Epithelial cell of esophagus (primary cell): Measurements from ENCODE around the gene UBR3.
"Not testable (repeated sequence)": the region's sequence is repeated elsewhere in the genome, so short reads cannot be mapped to it uniquely, and the experiment has no call there.

Experiments
- DNase-seq: peaks from one replicate; pipeline ENCODE4 v3.0.0; 2010; ENCODE audit warnings: low read depth
- H3K4me3 ChIP-seq: 2 replicates; pipeline ENCODE4 v1.5.1; 2011; ENCODE audit warnings: mild to moderate bottlenecking, low read length, control low read depth
- TF ChIP-seq, protein P1 (sequence below): IDR thresholded peaks from 2 replicates; pipeline ENCODE4 v1.5.1; 2011; ENCODE audit warnings: low read depth, mild to moderate bottlenecking, low read length, control low read depth, inconsistent platforms; ENCODE audit not compliant: insufficient read depth; ENCODE audit errors: missing control alignments

Gene UBR3

DNA sequence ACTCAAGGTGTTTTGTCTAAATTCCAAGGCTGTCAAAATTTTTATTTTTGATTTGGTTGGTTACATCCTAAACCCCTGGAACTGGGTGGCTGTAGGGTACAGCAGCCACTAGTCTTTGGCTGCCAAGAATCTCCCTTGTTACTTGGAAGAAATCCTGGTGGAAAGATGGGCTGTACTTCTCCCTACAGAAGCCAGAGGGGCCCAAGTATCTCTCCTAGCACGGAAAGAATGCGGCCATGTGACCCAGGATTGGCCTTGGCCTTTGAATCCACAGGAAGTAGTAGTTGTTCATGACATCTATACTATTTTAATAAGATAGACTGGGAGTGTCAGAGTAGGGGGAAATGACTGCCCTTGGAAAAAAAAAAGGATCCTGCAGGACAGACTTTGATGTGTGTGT is 296.3 kb downstream of the UBR3 start:
- TF ChIP-seq, protein P1, sequence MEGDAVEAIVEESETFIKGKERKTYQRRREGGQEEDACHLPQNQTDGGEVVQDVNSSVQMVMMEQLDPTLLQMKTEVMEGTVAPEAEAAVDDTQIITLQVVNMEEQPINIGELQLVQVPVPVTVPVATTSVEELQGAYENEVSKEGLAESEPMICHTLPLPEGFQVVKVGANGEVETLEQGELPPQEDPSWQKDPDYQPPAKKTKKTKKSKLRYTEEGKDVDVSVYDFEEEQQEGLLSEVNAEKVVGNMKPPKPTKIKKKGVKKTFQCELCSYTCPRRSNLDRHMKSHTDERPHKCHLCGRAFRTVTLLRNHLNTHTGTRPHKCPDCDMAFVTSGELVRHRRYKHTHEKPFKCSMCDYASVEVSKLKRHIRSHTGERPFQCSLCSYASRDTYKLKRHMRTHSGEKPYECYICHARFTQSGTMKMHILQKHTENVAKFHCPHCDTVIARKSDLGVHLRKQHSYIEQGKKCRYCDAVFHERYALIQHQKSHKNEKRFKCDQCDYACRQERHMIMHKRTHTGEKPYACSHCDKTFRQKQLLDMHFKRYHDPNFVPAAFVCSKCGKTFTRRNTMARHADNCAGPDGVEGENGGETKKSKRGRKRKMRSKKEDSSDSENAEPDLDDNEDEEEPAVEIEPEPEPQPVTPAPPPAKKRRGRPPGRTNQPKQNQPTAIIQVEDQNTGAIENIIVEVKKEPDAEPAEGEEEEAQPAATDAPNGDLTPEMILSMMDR, result peak; percentile 7
- peak; percentile 28 for DNase-seq
- H3K4me3 ChIP-seq, result no peak overlapping the region

DNA sequence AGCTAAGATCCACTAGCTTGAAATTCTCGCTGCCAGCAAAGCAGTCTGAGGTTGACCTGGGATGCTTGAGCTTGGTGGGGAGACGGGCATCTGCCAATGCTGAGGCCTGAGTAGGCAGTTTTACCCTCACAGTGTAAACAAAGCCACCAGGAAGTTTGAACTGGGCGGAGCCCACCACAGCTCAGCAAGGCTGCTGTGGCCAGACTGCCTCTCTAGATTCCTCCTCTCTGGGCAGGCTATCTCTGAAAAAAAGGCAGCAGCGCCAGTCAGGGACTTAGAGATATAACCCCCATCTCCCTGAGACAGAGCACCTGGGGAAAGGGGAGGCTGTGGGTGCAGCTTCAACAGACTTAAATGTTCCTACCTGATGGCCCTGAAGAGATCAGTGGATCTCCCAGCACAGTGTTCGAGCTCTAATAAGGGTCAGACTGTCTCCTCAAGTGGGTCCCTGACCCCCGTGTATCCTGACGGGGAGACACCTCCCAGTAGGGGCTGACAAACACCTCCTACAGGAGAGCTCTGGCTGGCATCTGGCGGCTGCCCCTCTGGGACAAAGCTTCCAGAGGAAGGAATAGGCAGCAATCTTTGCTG is 299.0 kb downstream of the UBR3 start:
- DNase-seq, H3K4me3 ChIP-seq: not testable (repeated sequence)
